Right lung (tissue), 10 donors: Measurements from ENCODE around the gene ATP7A. TPM values are rescaled to one million over a fixed set of nuclear protein-coding genes. Genes with fewer than 3 reads are reported as not detected.
"Not testable (repeated sequence)": the region's sequence is repeated elsewhere in the genome, so short reads cannot be mapped to it uniquely, and the experiment has no call there.

Experiments
- DNase-seq, 2 donors: peaks; one replicate each; pipeline ENCODE4 v3.0.0-alpha.2; 2013
- long read RNA-seq, 8 donors: transcript quantifications; one replicate each; lab custom pipeline, GENCODE V29; 2026
- polyA plus RNA-seq, 5 donors: library from polyadenylated mRNA; unstranded; fragments of 120-200 nt; gene quantifications; one replicate each; pipeline versions ENCODE4 v1.2.1 to v1.2.3, GENCODE V29; 2013; ENCODE audit warnings: inconsistent platforms in 1 of 5, low replicate concordance in 1 of 5; ENCODE audit not compliant: insufficient read length in 5 of 5, insufficient read depth in 1 of 5

The ATP7A gene
- 10 to 100 TPM; 11.4 to 19.9 (median 18.1) TPM for polyA plus RNA-seq
- long read RNA-seq, donor 1: 0 reads
- long read RNA-seq, donor 2, full-length matches to known transcripts: 1 of 1 reads
- long read RNA-seq, donor 2, partial matches to known transcripts: 0 of 1 reads
- long read RNA-seq, donor 2, other reads (novel, unspliced or antisense): 0 of 1 reads
- long read RNA-seq, donor 3: 0 reads
- long read RNA-seq, donor 4: 0 reads
- long read RNA-seq, donor 5, full-length matches to known transcripts: 2 of 2 reads
- long read RNA-seq, donor 5, partial matches to known transcripts: 0 of 2 reads
- long read RNA-seq, donor 5, other reads (novel, unspliced or antisense): 0 of 2 reads
- long read RNA-seq, donor 6: 0 reads
- long read RNA-seq, donor 7: 0 reads
- long read RNA-seq, donor 8: 0 reads

DNA sequence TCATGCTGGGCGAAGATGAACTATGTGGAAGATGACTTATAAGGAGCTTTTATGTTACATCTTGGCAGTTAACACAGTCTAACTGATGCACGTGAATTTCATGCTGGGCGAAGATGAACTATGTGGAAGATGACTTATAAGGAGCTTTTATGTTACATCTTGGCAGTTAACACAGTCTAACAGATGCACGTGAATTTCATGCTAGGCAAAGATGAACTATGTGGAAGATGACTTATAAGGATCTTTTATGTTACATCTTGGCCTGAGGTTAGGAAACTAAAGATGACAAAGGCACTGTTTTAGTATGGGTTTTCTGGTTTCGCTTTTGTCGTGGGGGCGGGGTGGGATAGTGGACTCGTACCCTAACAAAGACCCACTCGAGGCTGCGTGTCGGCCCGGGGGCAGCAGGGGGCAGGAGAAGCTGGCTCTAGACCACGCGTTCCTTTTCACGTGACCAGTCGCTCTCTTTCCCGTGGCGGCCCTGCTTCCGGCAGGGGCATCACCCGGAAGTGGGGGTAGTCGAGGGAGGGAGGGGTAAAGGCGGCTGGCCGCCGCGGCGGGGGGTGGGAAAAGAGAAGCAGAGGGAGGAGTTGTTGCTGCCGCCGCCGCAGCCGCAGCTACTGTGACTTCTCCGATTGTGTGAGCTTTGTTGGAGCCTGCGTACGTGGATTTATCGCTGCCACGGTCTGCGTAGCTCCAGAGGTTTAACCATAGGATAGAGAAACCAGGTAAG is at the start of gene ATP7A:
Gene ATP7A (plus strand): TSS at position 586 of the 733 bp plus-strand sequence. CDS start 60,949 bp downstream, outside the sequence.
- DNase-seq: peak; percentile 85 to 87

DNA sequence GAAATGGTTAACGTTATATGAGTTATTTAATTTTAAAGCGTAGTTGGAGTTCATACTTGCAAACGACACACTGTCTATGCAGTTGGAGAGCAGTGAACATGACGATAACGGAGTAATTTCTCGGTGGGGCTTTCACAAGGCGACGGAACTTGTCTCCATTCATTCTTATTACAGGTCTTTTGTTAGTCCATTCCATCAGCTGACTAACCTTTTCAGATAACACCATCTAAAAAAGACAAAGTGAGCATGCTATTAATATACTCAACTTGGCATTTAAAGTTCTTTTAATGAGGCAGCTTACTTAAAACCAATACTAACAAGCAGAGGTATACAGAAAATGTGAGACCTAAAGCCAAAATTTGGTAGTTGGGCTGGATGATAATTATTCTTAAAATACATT is 35.1 kb upstream of the ATP7A start:
- DNase-seq: no peak

DNA sequence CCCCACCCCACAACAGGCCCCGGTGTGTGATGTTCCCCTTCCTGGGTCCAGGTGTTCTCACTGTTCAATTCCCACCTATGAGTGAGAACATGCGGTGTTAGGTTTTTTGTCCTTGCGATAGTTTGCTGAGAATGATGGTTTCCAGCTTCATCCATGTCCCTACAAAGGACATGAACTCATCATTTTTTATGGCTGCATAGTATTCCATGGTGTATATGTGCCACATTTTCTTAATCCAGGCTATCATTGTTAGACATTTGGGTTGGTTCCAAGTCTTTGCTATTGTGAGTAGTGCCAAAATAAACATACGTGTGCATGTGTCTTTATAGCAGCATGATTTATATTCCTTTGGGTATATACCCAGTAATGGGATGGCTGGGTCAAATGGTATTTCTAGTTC is 29.1 kb upstream of the ATP7A start:
- not testable (repeated sequence) for DNase-seq

DNA sequence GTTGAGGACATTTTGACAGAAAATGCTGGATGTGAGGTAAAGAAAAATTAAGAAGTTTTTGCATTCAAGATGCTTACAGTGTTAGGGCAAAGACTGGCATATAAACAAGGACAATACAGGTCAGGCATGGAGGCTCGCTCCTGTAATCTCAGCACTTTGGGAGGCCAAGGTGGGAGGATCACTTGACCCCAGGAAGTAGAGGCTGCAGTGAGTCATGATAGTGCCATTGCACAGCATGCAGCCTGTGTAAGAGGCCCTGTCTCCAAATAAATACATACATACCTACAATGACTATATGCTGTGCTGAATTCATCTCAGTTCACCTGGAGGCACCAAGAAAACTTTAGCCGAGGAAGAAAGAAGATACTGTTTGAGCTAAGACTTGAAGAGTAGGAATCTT is 17.6 kb upstream of the ATP7A start:
- DNase-seq: no peak

DNA sequence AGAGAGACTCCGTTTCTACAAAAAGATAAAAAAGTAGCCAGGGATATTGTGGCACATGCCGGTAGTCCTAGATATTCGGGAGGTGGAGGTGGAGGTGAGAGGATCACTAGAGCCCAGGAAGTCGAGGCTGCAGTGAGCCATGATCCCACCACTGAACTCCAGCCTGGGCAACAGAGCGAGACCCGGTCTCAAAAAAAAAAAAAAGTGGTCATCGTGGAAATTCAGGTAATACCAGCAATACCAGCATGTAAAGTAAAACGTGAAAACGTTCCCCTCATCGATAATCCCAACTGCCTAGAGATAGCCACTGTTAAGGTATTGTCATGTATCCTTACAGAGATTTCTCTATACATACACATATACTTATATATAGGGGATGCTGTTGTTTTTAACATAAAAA is 16.8 kb upstream of the ATP7A start:
- DNase-seq: no peak

DNA sequence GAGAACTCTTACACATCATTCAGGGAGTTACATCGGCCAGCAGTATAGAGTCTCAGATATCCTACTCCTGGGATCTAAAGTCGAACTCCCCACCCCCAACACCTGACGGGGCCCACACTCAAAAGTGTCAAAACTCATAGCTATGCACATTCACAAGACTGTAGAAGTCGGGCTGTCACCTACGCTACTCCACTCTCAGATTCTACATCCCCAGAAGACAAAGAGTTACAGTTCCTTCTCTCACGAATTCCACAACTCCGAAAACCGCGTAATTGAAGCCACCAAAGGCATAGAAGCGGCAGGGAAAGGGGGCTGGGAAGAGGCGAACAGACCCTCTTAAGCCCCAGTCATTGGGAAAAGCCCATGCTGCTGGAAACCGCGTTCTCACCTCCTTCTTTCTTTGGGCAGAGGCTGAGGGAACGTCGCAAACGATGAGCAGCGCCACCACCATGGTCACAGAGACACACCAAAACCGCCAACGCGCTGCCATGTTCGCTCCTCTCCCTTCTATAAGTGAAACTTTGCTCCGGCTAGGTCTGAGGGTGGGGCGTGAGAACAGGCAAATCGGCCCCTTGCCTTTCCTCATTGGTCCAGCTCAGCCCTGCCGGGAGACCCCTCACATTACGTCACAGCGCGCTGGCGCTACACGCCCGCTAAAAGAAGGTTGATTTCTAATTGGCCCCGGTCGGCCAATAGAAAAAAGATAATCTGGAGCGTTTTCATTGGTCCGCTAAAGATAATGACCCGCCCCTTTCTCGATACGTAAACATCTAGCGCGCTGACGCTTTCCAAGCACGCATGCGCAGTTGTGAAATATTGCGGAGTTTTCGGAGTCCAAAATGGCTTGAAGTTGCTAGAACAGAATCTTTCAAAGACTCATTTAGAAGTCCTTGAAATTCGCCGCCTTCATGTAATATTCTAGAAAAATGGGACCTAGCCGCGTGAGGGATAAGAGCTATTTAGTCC is 15.3 kb upstream of the ATP7A start, which contains the start of gene MAGT1:
Gene MAGT1 (minus strand): TSS at position 515 of the 966 bp plus-strand sequence. CDS start 25 bp downstream, at position 490.
- DNase-seq: peak; percentile 93 to 95

DNA sequence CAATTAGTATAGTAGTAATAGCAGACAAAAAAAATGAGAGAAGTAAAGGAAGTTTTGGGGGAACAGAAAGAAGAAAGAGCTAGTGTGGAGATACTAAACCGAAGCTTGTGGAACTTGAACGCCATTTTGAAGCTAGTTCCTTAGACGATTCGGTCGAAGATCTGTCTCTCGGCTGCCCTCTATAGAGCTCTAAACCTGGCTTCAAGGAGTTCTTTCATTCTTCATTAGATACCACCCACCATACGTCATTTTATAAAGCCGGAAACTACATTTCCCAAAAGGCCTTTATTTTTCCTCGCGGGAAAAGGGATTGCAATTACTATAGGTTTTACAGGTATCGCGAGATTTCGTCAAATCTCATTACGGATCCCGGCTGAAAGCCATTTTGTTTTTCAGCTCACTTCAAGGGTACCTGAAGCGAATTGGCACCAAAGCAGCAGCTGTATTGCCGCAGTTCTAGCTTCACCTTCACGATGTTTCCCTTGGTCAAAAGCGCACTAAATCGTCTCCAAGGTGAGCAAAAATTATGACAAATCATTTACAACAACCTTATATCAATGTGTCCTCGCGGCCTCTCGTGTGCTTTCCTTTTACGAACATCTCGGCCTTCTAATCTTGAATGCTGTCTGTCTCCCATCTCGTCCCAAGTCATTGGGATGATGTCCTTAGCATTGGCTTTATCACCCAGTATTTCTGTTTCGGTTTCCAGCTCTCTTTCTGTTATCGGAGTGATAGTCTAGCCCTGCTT is 11.2 kb upstream of the ATP7A start, which contains the start of gene COX7B:
Gene COX7B (plus strand): TSS at position 388 of the 748 bp plus-strand sequence. CDS start 86 bp downstream, at position 474.
- peak; percentile 89 to 91 for DNase-seq

DNA sequence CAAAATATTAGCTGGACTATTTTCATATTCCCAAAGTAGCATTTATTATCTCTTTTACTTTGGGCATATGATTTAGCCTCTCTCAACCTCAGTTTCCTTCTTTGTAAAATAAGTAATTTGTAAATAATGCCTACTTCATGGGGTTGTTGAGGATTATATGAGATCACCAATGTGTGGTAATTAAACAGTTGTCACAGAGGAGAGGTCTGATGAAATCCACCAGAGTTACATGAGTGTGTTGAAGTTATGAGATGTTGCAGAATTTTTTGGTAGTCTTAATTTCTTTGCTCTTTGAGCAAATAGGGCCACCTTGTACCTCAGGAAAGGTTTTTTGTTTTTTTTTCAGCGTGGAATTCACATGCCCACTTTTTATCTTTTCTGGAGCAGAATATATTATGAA is 9.8 kb upstream of the ATP7A start:
- no peak for DNase-seq

DNA sequence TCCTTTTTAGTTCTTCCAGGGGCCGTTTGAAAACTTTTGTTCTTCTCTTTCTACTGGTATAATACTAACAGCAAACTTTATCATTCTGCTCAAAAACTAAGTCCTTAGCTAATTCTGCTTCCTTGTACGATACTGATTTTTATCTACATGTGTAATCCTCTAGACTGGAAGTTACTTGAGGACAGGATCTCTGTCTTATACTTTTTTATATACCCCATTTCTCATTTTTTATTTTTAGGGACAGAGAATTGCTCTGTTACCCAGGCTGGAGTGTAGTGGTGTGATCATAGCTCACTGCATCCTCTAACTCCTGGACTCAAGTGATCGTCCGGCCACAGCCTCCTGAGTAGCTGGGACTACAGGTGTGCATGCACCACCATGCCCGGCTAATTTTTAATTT is 9.0 kb upstream of the ATP7A start:
- DNase-seq: no peak

DNA sequence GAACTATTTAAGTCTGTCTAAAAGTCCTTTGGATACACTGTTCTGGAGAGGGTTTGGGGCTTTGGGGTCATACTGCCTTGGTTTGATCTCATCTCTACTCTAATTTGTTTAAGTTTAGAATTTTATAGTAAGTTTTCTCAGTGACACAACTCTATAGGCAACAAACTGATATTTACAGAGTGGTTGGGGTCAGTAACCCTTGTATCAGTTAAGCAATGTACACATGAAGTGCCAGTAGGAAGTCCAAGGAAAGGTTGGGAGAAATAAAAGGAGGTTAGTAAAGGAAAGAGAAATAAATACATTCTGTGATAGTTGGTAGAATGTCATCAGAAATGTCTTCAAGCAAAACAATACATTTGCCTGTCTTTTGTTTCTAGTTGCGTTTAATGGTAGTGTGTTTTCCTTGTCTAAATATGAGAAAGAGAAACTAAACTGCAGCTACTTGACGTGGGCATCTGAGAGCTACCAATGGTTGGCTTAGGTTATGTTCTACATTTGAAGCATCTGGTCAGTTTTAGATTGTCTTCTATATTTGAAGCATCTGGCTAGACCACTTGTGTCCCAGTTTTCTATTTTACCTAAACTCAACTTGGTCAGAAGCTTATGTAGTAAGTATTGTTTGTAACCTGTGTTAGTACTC is 6.9 kb downstream of the ATP7A start:
- no peak for DNase-seq

DNA sequence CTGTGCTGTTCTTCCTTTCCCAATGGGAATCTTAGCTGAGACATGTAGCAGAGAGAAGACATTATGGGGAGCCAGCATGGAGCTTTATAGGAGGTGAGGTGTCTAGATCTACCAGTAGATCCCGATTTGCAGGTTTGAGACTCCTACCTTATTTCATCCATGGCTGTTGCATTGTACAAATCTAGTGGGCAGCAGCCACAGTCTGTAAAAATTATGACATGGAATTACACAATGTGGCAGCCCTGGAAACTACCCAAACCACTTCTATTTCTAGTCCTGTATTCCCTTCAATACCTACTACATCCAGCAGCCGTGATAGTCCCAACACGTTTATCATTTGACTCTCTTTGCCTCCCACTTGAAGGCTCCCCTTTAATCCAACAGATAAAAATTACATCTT is 8.1 kb downstream of the ATP7A start:
- no peak for DNase-seq

DNA sequence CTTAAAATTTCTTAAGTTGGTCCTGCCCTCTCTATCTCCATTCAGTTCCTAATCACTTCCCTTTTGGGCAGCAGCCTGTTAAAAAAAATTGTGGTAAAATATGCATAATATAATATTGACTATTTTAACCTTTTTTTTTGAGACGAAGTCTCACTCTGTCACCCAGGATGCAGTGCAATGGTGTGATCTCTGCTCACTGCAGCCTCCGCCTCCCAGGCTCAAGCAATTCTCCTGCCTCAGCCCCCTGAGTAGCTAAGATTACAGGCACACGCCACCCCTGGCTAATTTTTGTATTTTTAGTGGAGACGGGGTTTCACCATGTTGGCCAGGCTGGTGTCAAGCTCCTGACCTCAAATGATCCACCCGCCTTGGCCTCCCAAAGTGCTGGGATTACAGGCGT is 8.9 kb downstream of the ATP7A start:
- not testable (repeated sequence) for DNase-seq

DNA sequence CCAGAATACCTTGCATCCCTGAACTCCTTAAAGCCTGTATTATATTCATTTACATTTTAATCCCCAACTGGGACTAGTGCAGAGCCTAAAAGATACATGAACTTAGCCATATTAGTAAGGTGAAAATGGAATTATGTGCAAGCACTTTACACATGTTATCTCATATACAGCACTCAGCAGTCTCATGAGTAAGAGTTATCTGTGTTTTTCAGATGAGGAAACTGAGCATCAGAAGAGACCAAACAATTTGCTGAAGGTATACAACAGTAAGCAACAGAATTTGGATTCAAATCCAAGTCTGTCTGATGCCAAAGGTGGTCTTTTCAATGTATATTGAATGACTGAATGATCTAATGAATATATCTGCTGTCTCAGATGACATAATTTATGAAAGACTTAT is 12.3 kb downstream of the ATP7A start:
- no peak for DNase-seq

DNA sequence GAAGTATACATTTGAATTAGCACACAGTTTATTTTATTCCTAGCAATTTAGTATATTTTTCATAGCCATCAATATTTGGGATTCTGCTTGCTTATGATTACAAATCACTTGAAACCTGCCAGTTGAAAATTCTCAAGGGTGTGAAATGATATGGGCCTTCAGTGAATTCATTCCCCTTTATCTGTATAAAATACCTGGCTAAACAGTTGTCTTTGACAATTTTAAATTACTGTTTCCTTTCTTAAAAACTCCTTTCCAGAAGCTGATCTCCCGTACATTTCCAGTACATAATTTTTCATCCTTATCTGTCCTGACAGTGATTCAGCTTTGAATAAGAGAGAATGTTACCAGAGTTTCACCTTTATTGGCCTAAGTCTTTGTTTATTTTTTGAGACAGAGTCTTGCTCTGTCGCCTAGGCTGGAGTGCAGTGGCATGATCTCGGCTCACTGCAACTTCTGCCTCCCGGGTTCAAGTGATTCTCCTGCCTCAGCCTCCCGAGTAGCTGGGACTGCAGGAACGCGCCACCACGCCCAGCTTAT is 13.9 kb downstream of the ATP7A start:
- DNase-seq: no peak

DNA sequence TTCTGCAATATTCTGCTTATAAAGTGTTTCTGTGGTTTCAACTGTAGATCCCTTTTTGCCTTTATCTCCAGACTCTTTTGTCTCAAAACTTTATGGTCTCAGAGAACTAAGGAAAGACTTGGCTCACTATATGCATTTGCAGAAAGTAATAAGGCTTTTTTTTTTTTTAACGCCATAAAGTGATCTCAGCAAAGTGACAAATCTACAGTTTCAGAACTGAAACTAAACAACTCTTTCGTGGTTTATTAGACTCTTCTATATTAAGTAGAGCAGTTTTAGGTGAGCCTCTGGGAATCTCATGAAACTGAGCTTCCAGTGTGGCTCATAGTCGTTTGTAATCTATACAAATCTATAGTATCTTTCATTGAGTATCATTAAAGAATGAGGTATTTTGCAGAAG is 15.3 kb downstream of the ATP7A start:
- DNase-seq: no peak

DNA sequence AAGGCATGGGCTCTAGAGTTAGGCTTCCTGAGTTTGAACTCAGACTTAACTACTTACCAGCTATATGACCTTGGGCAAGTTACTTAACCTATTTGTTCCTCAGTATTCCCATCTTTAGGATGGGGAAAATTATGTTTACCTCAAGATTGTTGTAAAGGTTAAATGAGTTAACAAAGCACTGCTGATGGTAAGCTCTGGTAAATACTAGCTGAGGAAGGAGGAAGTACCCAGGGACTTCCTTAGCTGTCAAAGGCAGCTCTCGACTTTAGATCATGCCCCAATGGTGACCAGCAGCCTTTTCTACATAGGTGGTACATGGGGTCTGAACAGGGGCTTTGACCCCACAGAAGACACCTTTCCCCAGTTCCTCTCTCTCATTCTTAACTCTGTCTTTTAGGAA is 20.1 kb downstream of the ATP7A start:
- DNase-seq: no peak

DNA sequence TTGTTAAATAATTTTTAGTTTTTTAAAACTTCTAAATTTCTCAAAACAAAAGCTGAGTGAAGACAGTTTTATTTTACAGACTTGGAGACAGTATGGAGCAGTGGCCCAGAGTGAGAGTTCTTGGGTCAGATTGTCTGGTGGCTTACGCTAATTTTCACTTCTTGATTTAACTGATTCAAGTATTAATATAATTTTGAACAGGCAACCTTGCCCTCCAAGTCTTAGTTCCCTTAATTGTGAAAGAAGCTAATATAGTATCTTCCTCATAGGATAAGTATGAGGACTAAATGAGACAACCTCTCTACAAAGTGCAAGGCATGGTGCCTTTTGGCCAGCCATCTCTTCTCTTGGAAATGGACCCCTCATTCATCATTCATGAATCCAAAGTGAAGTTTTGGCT is 25.4 kb downstream of the ATP7A start:
- DNase-seq: no peak

DNA sequence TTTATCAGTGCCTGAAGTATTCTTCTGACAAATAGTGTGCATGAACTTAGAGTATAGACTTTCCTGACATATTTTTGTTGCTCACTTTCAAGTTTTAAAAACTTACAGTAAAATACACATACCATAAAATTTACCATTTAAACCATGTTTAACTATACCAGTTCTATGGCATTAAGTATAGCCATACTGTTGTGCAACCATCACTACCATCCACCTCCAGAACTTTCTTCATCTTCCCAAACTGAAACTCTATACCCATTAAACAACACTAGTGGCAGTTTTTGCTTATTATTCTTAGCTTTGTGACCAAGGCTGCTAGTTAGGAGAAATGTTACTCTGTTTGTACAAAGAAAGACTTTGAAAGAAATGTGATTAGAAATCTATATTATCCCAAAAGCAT is 25.8 kb downstream of the ATP7A start:
- DNase-seq: no peak

DNA sequence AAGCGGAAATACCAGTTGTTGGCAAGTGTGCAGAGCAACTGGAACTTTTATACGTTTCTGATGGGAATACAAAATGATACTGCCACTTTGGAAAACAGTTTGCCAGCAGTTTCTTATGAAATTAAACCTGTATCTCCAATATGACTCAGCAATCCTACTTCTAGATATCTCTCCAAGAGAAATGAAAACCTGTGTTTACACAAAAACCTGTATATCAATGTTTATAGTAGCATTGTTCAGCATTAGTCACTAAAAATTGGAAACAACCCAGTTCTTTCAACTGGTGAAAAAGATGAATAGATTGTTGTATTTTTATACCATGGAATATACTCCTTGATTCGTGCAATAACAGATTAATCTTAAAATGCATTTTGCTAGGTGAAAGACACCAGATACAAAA is 26.8 kb downstream of the ATP7A start:
- no peak for DNase-seq

DNA sequence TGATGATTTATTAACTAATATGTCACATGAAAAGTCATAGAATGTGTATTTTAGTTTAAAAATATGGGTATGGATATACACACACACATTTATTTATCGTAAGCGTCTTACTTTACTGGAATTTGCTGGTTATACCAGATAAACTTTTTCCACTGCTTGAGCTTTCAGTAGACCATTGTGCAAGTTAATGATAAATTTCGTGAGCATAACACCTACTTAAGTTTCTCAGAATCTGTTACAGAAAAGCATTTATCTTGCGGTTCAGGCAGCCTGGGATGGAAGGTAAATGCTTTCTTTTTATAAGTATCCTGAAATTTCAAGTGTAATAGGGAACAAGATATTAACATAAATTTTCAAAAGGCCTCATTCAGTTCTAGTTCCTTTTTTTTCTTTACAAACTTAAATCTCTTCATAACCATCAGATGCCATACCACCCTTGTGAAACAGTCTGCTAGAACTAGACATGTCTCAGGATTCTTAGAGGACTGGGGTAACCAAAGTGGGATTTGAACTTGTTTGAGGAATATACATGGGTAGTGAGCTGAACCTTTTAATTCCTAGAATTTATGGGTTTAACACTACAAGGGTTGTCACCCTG is 27.7 kb downstream of the ATP7A start:
- no peak for DNase-seq
